ENCODE data around the gene ZNF469. TPM values are rescaled to one million over a fixed set of nuclear protein-coding genes. Genes with fewer than 3 reads are reported as not detected.

The ZNF469 gene
- total RNA-seq, 4 donors from 2014 or later, result 0.96 to 4.8 (median 2.1) TPM

DNA sequence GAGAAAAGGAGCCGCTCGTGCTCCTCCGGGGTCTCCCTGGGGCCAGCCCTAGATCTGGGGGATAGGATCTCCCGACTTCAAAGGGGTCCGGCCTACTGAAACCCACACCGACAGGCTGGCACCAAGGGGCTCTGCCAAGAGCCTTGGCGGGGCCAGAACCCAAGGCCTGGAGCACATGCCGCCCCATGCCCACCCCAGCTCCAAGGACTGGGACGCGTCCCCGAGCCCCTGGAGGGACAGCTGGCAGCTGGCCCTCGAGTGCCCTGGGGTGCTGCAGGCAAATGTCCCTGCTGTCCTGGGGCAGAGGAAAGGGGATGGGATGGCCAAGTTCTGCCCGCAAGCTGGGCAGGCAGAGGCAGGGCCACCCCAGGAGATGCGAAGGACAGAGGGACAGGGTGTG, 38.5 kb downstream of the ZNF469 start:
- no peak for TF ChIP-seq POLR2A (IDR thresholded peaks at IDR 0.05)
- TF ChIP-seq, protein P1, sequence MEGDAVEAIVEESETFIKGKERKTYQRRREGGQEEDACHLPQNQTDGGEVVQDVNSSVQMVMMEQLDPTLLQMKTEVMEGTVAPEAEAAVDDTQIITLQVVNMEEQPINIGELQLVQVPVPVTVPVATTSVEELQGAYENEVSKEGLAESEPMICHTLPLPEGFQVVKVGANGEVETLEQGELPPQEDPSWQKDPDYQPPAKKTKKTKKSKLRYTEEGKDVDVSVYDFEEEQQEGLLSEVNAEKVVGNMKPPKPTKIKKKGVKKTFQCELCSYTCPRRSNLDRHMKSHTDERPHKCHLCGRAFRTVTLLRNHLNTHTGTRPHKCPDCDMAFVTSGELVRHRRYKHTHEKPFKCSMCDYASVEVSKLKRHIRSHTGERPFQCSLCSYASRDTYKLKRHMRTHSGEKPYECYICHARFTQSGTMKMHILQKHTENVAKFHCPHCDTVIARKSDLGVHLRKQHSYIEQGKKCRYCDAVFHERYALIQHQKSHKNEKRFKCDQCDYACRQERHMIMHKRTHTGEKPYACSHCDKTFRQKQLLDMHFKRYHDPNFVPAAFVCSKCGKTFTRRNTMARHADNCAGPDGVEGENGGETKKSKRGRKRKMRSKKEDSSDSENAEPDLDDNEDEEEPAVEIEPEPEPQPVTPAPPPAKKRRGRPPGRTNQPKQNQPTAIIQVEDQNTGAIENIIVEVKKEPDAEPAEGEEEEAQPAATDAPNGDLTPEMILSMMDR (IDR thresholded peaks at IDR 0.05), result no peak
- no peak for TF ChIP-seq POLR2AphosphoS5 (IDR thresholded peaks at IDR 0.05)
- TF ChIP-seq EP300 (IDR thresholded peaks at IDR 0.05), result no peak
- no peak overlapping the region for H3K27ac ChIP-seq
- no peaks in the 10 kb centered on the region for H3K36me3 ChIP-seq
- H3K27me3 ChIP-seq, result peaks cover 19% of the 10 kb centered on the region
- no CpG with 5 or more reads among the region's 14 CpGs for WGBS, 2 donors (ENCODE audit: low coverage in 1 of 2)
- H3K9me3 ChIP-seq, result no peaks in the 10 kb centered on the region
- no peak for ATAC-seq
- peaks cover 0 to 14% (median 0%) of the 10 kb centered on the region in 3 donors for H3K4me1 ChIP-seq
- no peak overlapping the region for H3K4me3 ChIP-seq

DNA sequence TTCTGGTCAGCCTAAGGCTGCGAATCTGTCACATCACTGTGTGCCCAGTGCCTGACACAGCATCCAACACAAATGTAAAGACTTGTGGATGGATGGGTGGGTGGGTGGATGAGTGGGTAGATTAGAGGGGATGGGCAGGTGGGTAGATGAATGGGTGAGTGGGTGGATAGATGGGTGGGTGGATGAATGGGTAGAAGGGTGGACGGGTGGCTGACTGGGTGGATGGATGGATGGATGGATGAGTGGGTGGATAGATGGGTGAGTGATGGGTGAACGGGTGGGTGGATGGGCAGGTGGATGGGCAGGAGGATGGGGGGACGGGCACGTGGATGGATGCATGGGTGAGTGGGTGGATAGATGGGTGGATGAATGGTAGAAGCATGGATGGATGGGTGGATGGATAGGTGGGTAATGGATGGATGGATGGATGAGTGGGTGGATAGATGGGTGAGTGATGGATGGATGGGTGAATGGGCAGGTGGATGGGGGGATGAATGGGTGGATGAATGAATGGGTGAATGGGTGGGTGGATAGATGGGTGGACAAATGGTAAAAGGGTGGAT, 39.2 kb downstream of the ZNF469 start:
- TF ChIP-seq, protein P1 (IDR thresholded peaks at IDR 0.05), result no peak
- TF ChIP-seq POLR2A (IDR thresholded peaks at IDR 0.05) (no peak), POLR2AphosphoS5 (IDR thresholded peaks at IDR 0.05) (no peak), EP300 (IDR thresholded peaks at IDR 0.05) (no peak)
- Histone ChIP-seq H3K4me1 (peaks cover 0 to 14% (median 0%) of the 10 kb centered on the region in 3 donors), H3K27me3 (peaks cover 19% of the 10 kb centered on the region), H3K36me3 (no peaks in the 10 kb centered on the region), H3K27ac (no peak overlapping the region), H3K4me3 (no peak overlapping the region), H3K9me3 (no peaks in the 10 kb centered on the region)
- ATAC-seq, result no peak
- 39 to 42% methylated on average over 4 of the region's 5 CpGs for WGBS, 2 donors (ENCODE audit: low coverage in 1 of 2)

DNA sequence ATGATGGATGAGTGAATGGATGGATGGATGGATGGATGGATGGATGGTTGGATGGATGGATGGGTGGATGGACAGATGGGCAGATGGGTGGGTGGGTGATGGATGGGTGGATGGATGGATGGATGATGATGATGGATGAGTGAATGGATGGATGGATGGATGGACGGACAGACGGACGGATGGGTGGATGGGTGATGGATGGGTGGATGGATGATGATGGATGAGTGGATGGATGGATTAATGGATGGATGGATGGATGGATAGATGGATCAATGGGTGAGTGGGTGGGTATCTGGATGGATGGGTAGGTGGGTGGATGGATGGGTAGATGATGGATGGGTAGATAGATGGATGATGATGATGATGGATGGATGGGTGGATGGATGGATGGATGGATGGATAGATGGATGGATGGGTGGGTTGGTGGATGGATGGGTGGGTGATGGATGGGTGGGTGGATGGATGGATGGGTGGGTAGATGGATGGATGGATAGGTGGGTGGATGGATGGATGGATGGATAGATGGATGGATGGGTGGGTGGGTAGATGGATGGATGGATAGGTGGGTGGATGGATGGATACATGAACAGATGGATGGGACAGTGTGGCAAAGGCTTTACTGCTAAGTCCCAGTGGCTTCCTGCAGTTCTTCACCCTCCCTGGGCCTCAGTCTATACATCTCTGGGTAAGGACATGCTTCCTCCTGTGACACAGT, 40.1 kb downstream of the ZNF469 start:
- peaks cover 0 to 14% (median 0%) of the 10 kb centered on the region in 3 donors for H3K4me1 ChIP-seq
- no peak for TF ChIP-seq POLR2A (IDR thresholded peaks at IDR 0.05)
- no peak for TF ChIP-seq EP300 (IDR thresholded peaks at IDR 0.05)
- TF ChIP-seq, protein P1 (IDR thresholded peaks at IDR 0.05), result no peak
- no peak for TF ChIP-seq POLR2AphosphoS5 (IDR thresholded peaks at IDR 0.05)
- H3K9me3 ChIP-seq, result no peaks in the 10 kb centered on the region
- no peak overlapping the region for H3K27ac ChIP-seq
- no peak for ATAC-seq
- no peak overlapping the region for H3K4me3 ChIP-seq
- 39 to 46% methylated on average over 3 of the region's 3 CpGs for WGBS, 2 donors (ENCODE audit: low coverage in 1 of 2)
- no peaks in the 10 kb centered on the region for H3K36me3 ChIP-seq
- H3K27me3 ChIP-seq, result peaks cover 18% of the 10 kb centered on the region

DNA sequence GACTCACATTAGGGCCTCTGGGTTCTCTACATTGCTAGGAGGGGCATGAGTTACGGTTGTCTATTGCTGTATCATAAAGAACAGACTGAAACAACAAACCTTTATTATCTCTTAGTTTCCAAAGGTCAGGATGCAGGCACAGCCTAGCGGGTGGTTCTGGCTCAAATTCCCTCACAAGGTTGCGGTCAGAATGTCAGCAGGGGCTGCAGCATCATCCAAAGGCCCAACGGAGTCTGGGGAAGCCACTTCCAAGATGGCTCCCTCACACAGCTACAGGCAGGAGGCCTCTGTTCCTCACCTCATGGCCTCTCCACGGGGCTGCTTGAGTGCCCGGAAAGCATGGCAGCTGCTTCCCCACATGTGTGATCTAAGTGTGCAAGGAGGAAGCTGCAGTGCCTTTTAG, 40.7 kb downstream of the ZNF469 start:
- H3K36me3 ChIP-seq, result no peaks in the 10 kb centered on the region
- TF ChIP-seq POLR2A (IDR thresholded peaks at IDR 0.05) (no peak), POLR2AphosphoS5 (IDR thresholded peaks at IDR 0.05) (no peak), EP300 (IDR thresholded peaks at IDR 0.05) (no peak)
- TF ChIP-seq, protein P1 (IDR thresholded peaks at IDR 0.05), result no peak
- H3K4me3 ChIP-seq, result no peak overlapping the region
- peaks cover 18% of the 10 kb centered on the region for H3K27me3 ChIP-seq
- WGBS, 2 donors (ENCODE audit: low coverage in 1 of 2), result 85 to 93% methylated on average over 2 to 3 of the region's 6 CpGs
- no peaks in the 10 kb centered on the region for H3K9me3 ChIP-seq
- H3K4me1 ChIP-seq, result peaks cover 0 to 14% (median 0%) of the 10 kb centered on the region in 3 donors
- no peak overlapping the region for H3K27ac ChIP-seq
- ATAC-seq, result no peak

All from gastroesophageal sphincter (tissue), 4 donors.